H1 (cell line): Measurements from ENCODE around the gene CWC27. TPM values are rescaled to one million over a fixed set of nuclear protein-coding genes. Genes with fewer than 3 reads are reported as not detected.

Experiments
- ATF3 ChIP-seq: IDR thresholded peaks from 2 replicates; pipeline ENCODE4 v1.6.1; 2011; ENCODE audit warnings: low read depth, mild to moderate bottlenecking, low read length; ENCODE audit not compliant: insufficient read depth
- CHD7 ChIP-seq: fragments of 300-600 bp; sonication (generic); IDR thresholded peaks from 2 replicates; pipeline ENCODE4 v1.7.1; 2012; ENCODE audit warnings: low read length, moderate library complexity, mild to moderate bottlenecking, inconsistent platforms; ENCODE audit not compliant: insufficient replicate concordance
- CTBP2 ChIP-seq: IDR thresholded peaks from 2 replicates; pipeline ENCODE4 v1.7.0; 2011; ENCODE audit warnings: borderline replicate concordance, mild to moderate bottlenecking, moderate library complexity, mixed read lengths, low read length; ENCODE audit not compliant: insufficient read depth, insufficient read length
- HDAC2 ChIP-seq, 2 experiments: fragments of 300-600 bp in 1 of 2; sonication (generic) in 1 of 2; IDR thresholded peaks; 2 replicates each; pipeline ENCODE4 v1.6.1; 2011 to 2012; ENCODE audit warnings: low read depth in 2 of 2, low read length in 2 of 2, mild to moderate bottlenecking in 2 of 2, moderate library complexity in 2 of 2, borderline replicate concordance in 1 of 2, inconsistent platforms in 1 of 2
- JUND ChIP-seq: IDR thresholded peaks from 2 replicates; pipeline ENCODE4 v1.6.1; 2011; ENCODE audit warnings: mild to moderate bottlenecking, improper control_type of control experiment, low read length
- KDM1A ChIP-seq: fragments of 200-600, 300-600 bp; sonication (generic); IDR thresholded peaks from 2 replicates; pipeline ENCODE4 v1.7.1; 2016; ENCODE audit warnings: mild to moderate bottlenecking, low read length, borderline replicate concordance
- RBBP5 ChIP-seq: IDR thresholded peaks from 2 replicates; pipeline ENCODE4 v1.7.1; 2012; ENCODE audit warnings: low read depth, mild to moderate bottlenecking, inconsistent platforms, low read length, moderate library complexity, borderline replicate concordance
- RFX5 ChIP-seq: IDR thresholded peaks from 2 replicates; pipeline ENCODE4 v1.6.1; 2011; ENCODE audit warnings: low read depth, low read length, improper control_type of control experiment, borderline replicate concordance
- SP1 ChIP-seq: IDR thresholded peaks from 2 replicates; pipeline ENCODE4 v1.6.1; 2011; ENCODE audit warnings: low read depth, low read length
- TEAD4 ChIP-seq: IDR thresholded peaks from 2 replicates; pipeline ENCODE4 v1.6.1; 2012; ENCODE audit warnings: low read depth, low read length, inconsistent platforms, mixed read lengths
- polyA plus RNA-seq, 7 experiments: library from polyadenylated mRNA; depleted of rRNA in 3 of 7; stranded (reverse) in 5 of 7; unstranded in 2 of 7; fragments of >200 nt in 5 of 7; fragments of 200-250 nt in 2 of 7; gene quantifications; 1 replicate in 5 of 7; 2 replicates in 1 of 7; 4 replicates in 1 of 7; pipeline versions ENCODE4 v1.2.1 to v1.2.3, GENCODE V29; 2011 to 2013; ENCODE audit warnings: missing spikeins in 2 of 7, mixed read lengths in 2 of 7
- total RNA-seq: library from RNA; stranded (reverse); fragmentation: NEBNext Ultra II Directional; extraction: Animal tissue kit (Norgen Biotek cat#: 25700); gene quantifications from 2 replicates; pipeline ENCODE4 v1.2.1, GENCODE V29; 2021

CWC27 gene
- total and polyA plus RNA-seq, 2 of the 8 experiments (the other 6 are each of a cell fraction or from before 2014, with no cell fraction given): 24.9 to 43.4 TPM

GRCh38 chr5:64818245-64818644 lies 49.5 kb downstream of the CWC27 start (continued):
- no peak for TF ChIP-seq CHD7
- no peak for TF ChIP-seq CTBP2
- no peak for TF ChIP-seq TEAD4
- no peak for TF ChIP-seq RBBP5
- TF ChIP-seq KDM1A: no peak
- TF ChIP-seq SP1: no peak
- no peak for TF ChIP-seq ATF3
- no peak for TF ChIP-seq HDAC2 (IDR thresholded peaks at IDR 0.05; ENCODE audit: borderline replicate concordance in 1 of 2, low read depth in 2 of 2, low read length in 2 of 2)
- TF ChIP-seq RFX5: no peak
- TF ChIP-seq JUND: no peak
